ENCODE results near the gene TOMM5. TPM values are rescaled to one million over a fixed set of nuclear protein-coding genes. Genes with fewer than 3 reads are reported as not detected.

The TOMM5 gene
- total RNA-seq, 1 experiment from 2014 or later = 161 TPM

- intact Hi-C loops (cut with micrococcal nuclease) = no loop called here
- Histone ChIP-seq H3K27me3 (ENCODE audit: insufficient read depth, low read length) (peaks cover 25% of the 10 kb centered on the region), H3K4me1 (ENCODE audit: control insufficient read depth in 1 of 2, insufficient read depth in 2 of 2, low read length in 2 of 2) (no peaks in the 10 kb centered on the region), H3K9ac (ENCODE audit: low read length) (no peak overlapping the region), H3K9me3 (ENCODE audit: control insufficient read depth in 1 of 2, insufficient read depth in 1 of 2, low read depth in 1 of 2, low read length in 2 of 2) (no peaks in the 10 kb centered on the region), H2AFZ (ENCODE audit: low read depth, low read length, poor library complexity, severe bottlenecking) (no peak overlapping the region), H3K36me3 (ENCODE audit: control insufficient read depth in 1 of 2, insufficient read depth in 2 of 2, low read length in 2 of 2) (no peaks in the 10 kb centered on the region), H3K79me2 (ENCODE audit: insufficient read depth, low read length) (no peaks in the 10 kb centered on the region), H3K4me3 (replicated peaks in 1 of 2; ENCODE audit: low read depth in 1 of 2, low read length in 2 of 2) (no peak overlapping the region), H3K9me2 (ENCODE audit: insufficient read depth) (no peaks in the 10 kb centered on the region), H3K4me2 (ENCODE audit: low read length) (no peak overlapping the region), H4K20me1 (ENCODE audit: insufficient read depth) (no peaks in the 10 kb centered on the region), H3K27ac (ENCODE audit: low read depth, low read length) (no peak overlapping the region)
- ATAC-seq (no peak), DNase-seq (ENCODE audit: low read depth, low spot score) (no peak)
- ChIA-PET CTCF (no interaction called here), RAD21 (ENCODE audit: low non-redundant PET in 1 of 2, low total read pairs in 2 of 2, uncharacterized antibody in 2 of 2, unreplicated experiment in 2 of 2) (no interaction called here), POLR2A (no interaction called here)
- BruUV-seq (replicated peaks) = no TSS peak
- no peak for TF ChIP-seq ZNF274 (IDR thresholded peaks at IDR 0.05; ENCODE audit: low read depth, low read length)
- TF ChIP-seq SRF (IDR thresholded peaks at IDR 0.05; ENCODE audit: low read depth) = no peak
- TF ChIP-seq MAX (IDR thresholded peaks at IDR 0.05) = no peak
- TF ChIP-seq CEBPB (IDR thresholded peaks at IDR 0.05; ENCODE audit: low read depth) = no peak
- TF ChIP-seq CTCF (IDR thresholded peaks at IDR 0.05 in 2 of 3, conservative IDR thresholded peaks at IDR 0.05 in 1 of 3; ENCODE audit: borderline replicate concordance in 1 of 3, insufficient read depth in 1 of 3, low read depth in 2 of 3, low read length in 2 of 3) = no peak
- no peak for TF ChIP-seq REST (IDR thresholded peaks at IDR 0.05; ENCODE audit: low read depth)
- no peak for TF ChIP-seq TCF7L2 (IDR thresholded peaks at IDR 0.05; ENCODE audit: borderline replicate concordance, extremely low read depth, insufficient read depth, insufficient read length)
- TF ChIP-seq EZH2 (IDR thresholded peaks at IDR 0.05) = no peak
- no peak for TF ChIP-seq SIN3A (IDR thresholded peaks at IDR 0.05; ENCODE audit: low read depth)
Observed at GRCh38 chr9:37640246-37640645, 47.8 kb upstream of the TOMM5 start.
